CD4-positive, alpha-beta T cell treated with Interleukin-4 for 1 hour (primary cell): ENCODE data around the gene ZXDB.
A peak's percentile ranks its signal among the peaks of the same experiment; 100 is the strongest.
"Not testable (repeated sequence)": the region's sequence is repeated elsewhere in the genome, so short reads cannot be mapped to it uniquely, and the experiment has no call there.

Experiments used
- DNase-seq, 2 donors: peaks; one replicate each; pipeline ENCODE4 v3.0.0-alpha.2; 2020 to 2022

The ZXDB gene

DNA sequence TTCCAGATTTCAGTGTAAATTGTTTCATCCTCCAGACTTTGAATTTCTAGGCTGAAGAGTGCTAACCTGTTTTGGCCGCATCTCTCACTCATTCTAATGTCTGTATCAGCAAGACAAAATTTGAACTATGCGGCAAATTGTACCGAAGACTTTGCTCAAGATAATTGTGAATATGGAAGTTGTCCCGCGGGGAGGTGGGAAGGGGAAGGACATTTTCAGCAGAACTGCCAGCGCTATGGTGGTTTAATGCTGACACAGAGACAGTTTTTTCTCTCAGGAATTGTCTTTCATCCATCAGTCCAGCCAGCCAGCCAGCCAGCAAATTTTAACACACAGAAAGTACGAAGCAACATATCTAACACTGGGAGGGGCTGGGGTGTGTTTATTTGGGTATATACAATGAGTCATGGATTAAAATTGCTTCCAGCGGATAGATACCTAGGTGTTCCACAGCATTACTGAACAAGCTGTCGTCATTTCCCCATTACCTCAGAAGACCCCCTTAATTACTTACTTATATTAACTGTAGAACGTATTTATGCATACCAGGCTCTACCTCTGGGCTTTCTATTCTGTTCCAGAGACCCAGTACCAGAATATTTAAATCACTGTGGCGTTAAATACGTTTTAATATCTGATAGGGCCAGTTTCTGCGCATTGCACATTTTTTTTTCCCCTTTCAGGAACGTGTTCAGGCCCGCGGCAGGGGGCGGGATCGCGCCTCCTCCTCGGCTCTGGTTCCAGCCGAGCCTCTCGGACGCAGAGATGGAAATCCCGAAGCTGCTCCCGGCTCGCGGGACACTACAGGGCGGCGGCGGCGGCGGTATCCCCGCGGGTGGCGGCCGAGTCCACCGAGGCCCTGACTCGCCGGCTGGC lies at the start of gene ZXDB:
Gene ZXDB (plus strand): TSS at position 728 of the 876 bp plus-strand sequence. CDS start 38 bp downstream, at position 766.
- DNase-seq = peak; percentile 19 to 56

DNA sequence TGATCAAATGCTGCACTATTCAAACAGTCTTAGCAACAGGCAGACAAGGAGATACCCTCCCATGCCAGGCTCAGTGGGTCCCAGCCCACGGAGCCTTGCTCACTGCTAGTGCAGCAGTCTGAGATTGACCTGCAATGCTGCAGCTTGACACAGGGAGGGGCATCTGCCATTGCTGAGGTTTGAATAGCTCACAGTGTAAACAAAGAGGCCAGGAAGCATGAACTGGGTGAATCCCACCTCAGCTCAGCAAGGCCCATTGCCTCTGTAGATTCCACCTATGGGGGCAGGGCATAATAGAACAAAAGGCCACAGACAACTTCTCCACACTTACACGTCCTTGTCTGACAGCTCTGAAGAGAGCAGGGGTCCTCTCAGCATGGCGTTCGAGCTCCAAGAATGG lies 26.6 kb upstream of the ZXDB start:
- DNase-seq = no peak

DNA sequence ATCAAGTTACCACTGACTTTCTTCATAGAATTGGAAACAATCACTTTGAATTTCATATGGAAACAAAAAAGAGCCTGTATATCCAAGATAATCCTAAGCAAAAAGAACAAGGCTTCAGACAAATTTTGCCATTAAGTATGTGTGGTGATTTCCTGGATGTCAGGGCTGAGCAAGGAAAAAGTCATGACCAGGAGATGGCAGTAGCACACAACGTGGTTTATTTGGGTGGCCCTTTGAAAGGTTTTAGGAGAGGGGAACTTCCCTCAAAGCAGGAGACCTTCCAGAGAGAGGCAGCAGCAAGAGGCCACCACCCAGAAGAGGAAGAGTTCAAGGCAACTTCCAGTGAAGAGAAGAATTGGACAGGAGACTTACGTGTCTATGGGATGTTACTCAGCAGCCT lies 18.1 kb upstream of the ZXDB start:
- peak in 1 of 2 donors; percentile 26 for DNase-seq

DNA sequence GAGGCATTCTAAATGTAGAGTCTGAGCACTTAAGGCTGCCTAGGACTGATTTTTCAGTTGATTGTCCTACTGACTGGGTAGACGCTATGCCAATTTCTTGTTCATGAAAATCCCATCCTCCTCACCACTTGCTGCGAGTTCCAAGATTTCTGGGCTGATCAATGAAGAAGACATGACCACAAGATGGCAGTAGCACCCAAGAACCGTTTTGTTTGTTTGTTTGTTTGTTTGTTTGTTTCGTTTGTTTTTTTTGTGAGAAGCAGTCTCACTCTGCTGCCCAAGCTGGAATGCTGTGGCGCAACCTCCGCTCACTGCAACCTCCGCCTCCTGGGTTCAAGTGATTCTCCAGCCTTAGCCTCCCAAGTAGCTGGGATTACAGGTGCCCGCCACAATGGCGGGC lies 8.9 kb upstream of the ZXDB start:
- not testable (repeated sequence) for DNase-seq

DNA sequence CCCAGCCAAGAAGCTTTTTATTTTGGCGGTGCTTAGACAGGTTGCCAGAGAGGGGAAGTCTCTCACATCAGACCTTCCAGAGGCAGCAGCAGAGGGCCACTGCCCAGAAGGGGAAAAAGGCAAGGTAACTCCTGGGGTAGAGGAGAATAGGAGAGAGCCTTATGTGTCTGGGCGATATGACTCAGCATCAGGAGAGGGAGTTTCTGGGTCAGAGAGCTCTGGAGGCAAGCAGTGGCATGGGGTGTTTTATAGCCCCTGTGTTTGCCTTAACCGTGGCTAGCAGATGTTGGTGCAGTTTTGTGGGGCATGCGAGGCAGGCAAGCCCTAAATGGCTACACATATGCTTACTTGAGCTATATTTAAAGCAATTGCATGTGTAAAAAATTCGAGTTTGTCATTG lies 8.3 kb upstream of the ZXDB start:
- no peak for DNase-seq

DNA sequence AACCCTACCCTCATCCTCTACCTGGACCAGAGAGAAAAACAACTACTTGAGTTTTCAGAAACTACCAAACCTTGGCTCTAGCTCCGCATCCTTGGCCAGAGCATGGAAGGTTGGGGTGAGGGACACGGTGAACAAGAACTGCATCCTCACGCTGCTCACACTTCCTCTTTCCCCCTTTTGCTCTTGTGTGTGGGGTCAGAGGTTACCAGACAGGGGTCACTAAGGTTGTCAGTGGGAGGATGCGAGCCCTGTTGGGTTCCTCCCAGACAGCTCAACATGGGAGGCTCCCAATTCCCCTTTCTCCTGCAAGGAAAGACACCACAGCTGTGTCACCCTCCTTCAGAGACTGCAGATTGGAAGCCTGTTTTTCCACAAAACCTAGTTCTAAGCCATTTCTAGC lies 5.5 kb upstream of the ZXDB start:
- DNase-seq = no peak

DNA sequence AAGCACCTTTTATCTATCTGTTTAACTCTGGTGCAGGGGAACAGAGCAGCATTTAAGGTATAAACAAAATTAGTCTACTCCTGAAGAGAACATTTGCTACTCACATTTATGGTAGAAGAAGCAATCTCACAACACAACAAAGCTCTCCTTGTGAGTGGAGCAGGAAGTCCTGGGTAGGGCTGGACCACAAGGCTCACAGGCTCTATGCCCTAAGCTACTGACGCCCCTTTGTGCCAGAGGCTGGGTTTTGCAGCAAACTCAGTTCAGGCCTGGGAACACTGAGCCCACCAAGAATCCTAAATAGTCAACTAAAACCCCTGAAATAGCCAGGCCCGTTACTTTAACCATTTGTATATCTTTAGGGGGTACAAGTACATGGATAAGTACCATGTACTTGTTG lies 4.7 kb upstream of the ZXDB start:
- no peak for DNase-seq

DNA sequence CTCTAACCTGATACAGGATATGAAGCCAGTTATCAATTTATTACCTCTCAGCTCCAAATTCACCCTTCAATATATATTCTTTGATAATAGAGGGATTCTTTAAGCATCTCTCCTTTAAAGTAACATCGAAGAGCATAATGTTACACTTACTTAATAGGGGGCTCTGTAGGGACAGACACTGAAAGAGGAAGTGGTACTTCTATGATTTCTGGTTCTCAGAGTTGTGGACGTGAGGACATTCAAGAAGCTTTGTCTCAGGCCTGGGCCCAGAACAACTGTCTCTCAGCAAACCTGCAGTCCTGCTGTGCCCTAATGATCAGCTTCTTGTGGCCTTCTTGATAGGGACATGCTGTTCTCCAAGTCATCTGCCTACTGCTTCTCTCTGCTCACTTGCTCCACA lies 4.2 kb upstream of the ZXDB start:
- DNase-seq = no peak

DNA sequence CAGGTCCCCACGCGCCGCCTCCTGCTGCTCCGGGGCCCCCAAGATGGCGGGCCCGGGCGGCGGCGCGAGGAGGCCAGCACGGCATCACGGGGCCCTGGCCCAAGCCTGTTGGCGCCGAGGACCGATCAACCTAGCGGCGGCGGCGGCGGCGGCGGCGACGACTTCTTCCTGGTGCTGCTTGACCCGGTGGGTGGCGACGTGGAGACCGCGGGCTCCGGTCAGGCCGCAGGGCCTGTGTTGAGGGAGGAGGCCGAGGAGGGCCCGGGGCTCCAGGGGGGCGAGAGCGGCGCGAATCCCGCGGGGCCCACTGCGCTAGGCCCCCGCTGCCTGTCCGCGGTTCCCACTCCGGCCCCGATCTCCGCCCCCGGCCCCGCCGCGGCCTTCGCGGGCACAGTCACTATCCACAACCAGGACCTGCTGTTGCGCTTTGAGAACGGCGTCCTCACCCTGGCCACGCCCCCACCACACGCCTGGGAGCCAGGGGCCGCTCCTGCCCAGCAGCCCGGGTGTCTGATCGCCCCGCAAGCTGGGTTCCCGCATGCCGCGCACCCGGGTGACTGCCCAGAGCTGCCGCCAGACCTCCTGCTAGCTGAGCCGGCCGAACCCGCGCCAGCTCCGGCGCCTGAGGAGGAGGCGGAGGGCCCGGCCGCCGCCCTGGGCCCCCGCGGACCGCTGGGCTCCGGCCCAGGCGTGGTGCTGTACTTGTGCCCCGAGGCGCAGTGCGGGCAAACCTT lies 516 bp downstream of the ZXDB start:
- peak; percentile 33 to 51 for DNase-seq

DNA sequence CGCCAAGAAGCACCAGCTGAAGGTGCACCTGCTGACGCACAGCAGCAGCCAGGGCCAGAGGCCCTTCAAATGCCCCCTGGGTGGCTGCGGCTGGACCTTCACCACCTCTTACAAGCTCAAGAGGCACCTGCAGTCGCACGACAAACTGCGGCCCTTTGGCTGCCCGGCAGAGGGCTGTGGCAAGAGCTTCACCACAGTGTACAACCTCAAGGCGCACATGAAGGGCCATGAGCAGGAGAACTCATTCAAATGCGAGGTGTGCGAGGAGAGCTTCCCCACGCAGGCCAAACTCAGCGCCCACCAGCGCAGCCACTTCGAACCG lies 1.0 kb downstream of the ZXDB start:
- peak; percentile 26 to 36 for DNase-seq

DNA sequence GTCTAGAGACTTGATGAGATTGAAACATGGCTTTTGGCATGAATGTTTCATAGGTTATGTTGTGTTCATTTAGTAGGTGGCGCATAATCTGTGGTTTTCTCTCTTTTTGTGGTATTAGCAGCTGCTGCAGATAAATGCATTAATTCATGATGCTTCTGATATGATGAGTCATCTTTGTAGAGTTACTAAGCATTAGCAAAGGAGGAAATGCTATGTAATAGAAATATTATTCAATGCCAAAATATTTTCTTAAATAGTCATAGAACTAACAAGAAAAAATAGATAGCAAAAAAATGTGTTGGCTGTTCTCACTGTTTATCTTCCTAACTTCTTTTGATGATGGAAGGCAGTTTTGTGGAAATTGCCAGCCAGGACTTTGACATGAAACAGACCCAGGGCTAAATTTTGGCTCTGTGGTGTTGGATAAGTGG lies 3.6 kb downstream of the ZXDB start:
- peak in 1 of 2 donors; percentile 41 for DNase-seq

DNA sequence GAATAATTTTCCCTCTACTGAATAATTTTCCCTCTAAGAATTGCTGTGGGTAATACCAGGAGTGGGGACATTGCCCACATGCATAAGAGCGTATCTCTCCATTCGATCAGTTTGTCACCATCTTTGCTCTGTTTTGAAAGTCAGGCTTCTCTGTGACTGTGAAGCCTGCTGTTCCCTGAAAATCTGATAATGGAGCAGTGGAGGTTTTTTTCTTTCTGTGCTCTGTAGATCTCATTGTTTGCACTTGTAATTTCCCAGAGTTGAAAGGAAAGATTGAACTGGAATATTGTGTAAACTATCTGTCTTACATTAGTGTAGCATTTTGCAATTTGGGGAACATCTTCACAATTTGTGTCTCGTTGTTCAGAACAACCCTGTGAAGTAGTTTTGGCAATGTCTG lies 4.3 kb downstream of the ZXDB start:
- no peak for DNase-seq

DNA sequence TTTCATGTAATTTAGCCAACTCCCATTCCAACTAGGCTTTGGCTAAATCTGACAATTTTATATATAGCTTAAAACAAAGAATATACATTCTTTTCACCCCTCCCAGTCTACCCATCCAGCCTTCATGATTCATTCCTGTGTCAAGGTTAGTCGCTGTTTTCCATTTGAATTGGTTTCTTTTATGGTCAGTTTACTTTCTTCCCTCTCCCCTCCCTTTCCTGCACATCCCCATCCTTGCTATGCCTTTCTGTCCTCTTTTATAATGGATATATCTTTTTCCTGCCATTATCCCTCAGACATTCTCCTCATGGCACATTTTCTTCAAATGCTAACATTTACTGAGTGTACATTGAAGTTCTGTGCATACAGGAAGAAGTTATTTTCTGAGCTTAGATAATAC lies 4.7 kb downstream of the ZXDB start:
- DNase-seq = no peak

DNA sequence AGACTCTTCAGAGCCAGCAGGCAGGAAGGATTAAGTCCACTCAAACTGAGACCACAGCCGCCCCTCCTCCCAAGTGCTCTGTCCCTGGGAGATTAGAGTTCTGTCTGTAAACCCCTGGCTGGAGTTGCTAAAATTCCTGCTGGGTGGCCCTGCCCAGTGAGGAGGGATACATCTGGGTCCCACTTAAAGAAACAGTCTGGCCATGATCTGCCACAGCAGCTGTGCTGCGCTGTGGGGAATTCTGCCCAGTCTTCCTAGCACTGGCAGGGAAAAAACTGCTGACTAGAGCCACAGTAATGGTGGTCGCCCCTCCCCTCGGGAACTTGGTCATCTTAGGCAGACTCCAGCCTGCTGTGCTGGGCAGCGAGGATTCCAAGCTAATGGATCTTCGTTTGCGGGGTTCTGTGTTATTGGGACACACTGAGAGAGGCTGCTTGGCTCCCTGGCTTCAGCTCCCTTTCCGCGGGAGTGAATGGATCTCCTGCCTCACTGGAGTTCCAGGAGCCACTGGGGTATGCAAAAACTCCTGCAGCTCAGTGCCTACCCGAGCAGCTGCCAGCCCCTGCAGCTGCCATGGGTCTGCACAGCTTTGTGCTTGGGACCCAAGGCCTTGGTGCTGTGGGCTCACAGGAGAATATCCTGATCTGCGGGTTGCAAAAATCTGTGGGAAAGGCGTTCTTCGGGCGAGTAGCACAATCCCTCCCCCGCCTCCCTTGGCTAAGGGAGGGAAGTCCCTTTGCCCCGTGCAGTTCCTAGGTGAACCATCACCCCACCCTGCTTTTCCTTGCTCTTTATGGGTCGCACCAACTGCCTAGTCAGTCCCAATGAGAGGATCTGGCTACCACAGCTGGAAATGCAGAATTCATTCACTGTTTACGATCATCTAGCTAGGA lies 15.7 kb downstream of the ZXDB start:
- DNase-seq = no peak

DNA sequence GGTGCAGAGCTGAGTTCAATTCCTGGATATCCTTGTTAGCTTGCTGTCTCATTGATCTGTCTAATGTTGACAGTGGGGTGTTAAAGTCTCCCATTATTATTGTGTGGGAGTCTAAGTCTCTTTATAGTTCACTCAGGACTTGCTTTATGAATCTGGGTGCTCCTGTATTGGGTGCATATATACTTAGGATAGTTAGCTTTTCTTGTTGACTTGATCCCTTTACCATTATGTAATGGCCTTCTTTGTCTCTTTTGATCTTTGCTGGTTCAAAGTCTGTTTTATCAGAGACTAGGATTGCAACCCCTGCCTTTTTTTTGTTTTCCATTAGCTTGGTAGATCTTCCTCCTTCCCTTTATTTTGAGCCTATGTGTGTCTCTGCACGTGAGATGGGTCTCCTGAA lies 21.5 kb downstream of the ZXDB start:
- not testable (repeated sequence) for DNase-seq

DNA sequence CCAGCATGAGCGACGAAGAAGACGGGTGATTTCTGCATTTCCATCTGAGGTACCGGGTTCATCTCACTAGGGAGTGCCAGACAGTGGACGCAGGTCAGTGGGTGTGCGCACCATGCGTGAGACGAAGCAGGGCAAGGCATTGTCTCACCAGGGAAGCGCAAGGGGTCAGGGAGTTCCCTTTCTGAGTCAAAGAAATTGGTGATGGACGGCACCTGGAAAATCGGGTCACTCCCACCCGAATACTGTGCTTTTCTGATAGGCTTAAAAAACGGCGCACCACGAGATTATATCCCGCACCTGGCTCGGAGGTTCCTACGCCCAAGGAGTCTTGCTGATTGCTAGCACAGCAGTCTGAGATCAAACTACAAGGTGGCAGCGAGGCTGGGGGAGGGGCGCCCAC lies 37.6 kb downstream of the ZXDB start:
- not testable (repeated sequence) for DNase-seq

DNA sequence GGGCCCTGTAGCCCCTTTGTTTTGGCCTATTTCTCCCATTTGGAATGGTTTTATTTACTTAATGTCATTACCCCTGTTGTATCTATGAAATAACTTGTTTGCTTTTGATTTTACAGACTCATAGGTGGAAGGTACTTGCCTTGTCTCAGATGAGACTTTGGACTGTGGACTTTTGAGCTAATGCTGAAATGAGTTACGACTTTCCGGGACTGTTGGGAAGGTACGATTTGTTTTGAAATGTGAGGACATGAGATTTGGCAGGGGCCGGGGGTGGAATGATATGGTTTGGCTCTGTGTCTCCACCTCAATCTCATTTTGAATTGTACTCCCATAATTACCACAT lies 48.8 kb downstream of the ZXDB start:
- no peak for DNase-seq

DNA sequence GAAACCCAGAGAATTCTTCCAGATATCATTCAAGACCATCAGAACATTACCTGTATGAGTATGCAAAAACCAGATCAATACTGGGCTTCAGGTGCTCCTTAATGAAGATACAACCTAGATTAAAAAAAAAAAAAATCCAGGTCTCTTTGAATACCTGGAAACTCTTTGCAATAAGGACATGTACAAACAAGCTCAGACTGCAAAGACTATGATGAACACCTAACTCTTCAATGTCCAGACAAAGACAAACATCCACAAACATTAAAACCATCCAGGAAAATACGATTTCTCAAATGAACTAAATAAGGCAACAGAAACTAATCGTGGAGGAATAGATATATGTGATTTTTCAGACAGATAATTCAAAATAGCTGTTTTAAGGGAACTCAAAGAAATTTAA lies 49.5 kb downstream of the ZXDB start:
- no peak for DNase-seq

DNA sequence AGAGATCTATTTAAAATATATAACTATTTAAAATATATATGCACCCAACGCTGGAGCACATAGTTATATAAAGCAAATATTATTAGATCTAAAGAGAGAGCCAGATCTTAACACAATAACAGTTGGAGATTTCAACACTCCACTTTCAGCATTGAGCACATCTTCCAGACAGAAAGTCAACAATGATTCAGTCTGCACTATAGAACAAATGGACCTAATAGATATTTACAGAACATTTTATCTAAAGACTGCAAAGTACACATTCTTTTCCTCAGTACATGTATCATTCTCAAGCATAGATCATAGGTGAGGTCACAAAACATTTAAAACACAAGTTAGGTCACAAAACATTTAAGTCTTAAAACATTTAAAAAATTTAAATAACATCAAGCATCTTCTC lies 51.9 kb downstream of the ZXDB start:
- no peak for DNase-seq

DNA sequence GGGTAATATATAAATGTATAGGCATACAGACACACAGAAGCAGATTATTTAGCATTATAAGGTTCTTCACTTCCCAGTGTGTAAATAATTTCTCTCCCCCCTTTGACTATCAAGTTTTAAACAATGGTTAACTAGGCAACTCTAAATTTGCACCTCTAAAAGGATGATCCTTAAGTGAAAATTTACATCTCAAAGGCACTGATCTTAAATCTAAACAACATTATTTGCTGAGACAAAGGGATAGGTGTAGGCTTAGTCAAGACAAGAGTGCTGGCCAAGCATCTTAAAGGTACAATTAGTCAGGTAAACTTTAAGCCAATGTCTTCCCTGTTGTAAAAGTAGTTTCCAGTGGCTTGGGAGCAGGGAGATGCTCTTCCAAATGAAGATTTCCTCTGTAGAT lies 55.2 kb downstream of the ZXDB start:
- no peak for DNase-seq
